ENCODE data around the gene MYADM. TPM values are rescaled to one million over a fixed set of nuclear protein-coding genes. Genes with fewer than 3 reads are reported as not detected.

The MYADM gene
- polyA plus RNA-seq, 4 donors, result 69.0 to 232 (median 74.0) TPM

- no peak for DNase-seq (ENCODE audit: low read depth in 4 of 4, low spot score in 3 of 4)
These were observed 41.3 kb downstream of the MYADM start, which contains the start of gene CACNG7 for GRCh38 chr19:53908935-53909415. Gene CACNG7, plus strand, starts transcription at chr19:53909278. Its CDS starts 3,554 bp downstream, at chr19:53912832.

- DNase-seq (ENCODE audit: low read depth in 4 of 4, low spot score in 3 of 4), result no peak
These were observed 41.9 kb downstream of the MYADM start for GRCh38 chr19:53909471-53910169.

- DNase-seq (ENCODE audit: low read depth in 4 of 4, low spot score in 3 of 4), result no peak
These were observed 42.5 kb downstream of the MYADM start for GRCh38 chr19:53910170-53910518.

GRCh38 chr19:53912653-53913052 lies 45.0 kb downstream of the MYADM start:
- DNase-seq (ENCODE audit: low read depth in 4 of 4, low spot score in 3 of 4), result no peak

- no peak for DNase-seq (ENCODE audit: low read depth in 4 of 4, low spot score in 3 of 4)
These were observed 47.3 kb downstream of the MYADM start for GRCh38 chr19:53915000-53915399.

- DNase-seq (ENCODE audit: low read depth in 4 of 4, low spot score in 3 of 4), result no peak
These were observed 48.3 kb downstream of the MYADM start for GRCh38 chr19:53916004-53916403.

- DNase-seq (ENCODE audit: low read depth in 4 of 4, low spot score in 3 of 4), result no peak
These were observed 49.7 kb downstream of the MYADM start for GRCh38 chr19:53917356-53917755.

Other genes with a start within 250 kb of the MYADM start
- gene DPRX, start 235.9 kb upstream of the MYADM start, polyA plus RNA-seq (ENCODE audit: insufficient read length in 4 of 4), result not detected
- gene NLRP12, start 43.6 kb upstream of the MYADM start, polyA plus RNA-seq (ENCODE audit: insufficient read length in 4 of 4), result under 1 TPM; 0.04 to 0.30 (median 0.24) TPM
- gene PRKCG, start 14.3 kb downstream of the MYADM start, polyA plus RNA-seq (ENCODE audit: insufficient read length in 4 of 4), result under 1 TPM; 0.34 to 0.99 (median 0.69) TPM
- 1 to 10 TPM in 1 of 4 donors, under 1 TPM in 3; 0.15 to 1.5 (median 0.62) TPM for gene CACNG7, start 41.4 kb downstream of the MYADM start, polyA plus RNA-seq (ENCODE audit: insufficient read length in 4 of 4)
- under 1 TPM; 0.15 to 0.50 (median 0.24) TPM for gene CACNG8, start 95.1 kb downstream of the MYADM start, polyA plus RNA-seq (ENCODE audit: insufficient read length in 4 of 4)
- gene CACNG6, start 123.8 kb downstream of the MYADM start, polyA plus RNA-seq (ENCODE audit: insufficient read length in 4 of 4), result 1 to 10 TPM in 1 of 4 donors, under 1 TPM in 3; 0.42 to 1.3 (median 0.85) TPM
- gene VSTM1, start 196.0 kb downstream of the MYADM start, polyA plus RNA-seq (ENCODE audit: insufficient read length in 4 of 4), result under 1 TPM in 1 of 4 donors, not detected in 3; 0.22 TPM
- gene TARM1, start 213.5 kb downstream of the MYADM start, polyA plus RNA-seq (ENCODE audit: insufficient read length in 4 of 4), result under 1 TPM in 1 of 4 donors, not detected in 3; 0.21 TPM
- gene OSCAR, start 232.9 kb downstream of the MYADM start, polyA plus RNA-seq (ENCODE audit: insufficient read length in 4 of 4), result under 1 TPM; 0.14 to 0.50 (median 0.24) TPM
- 100 to 1,000 TPM in 2 of 4 donors, 10 to 100 TPM in 2; 84.0 to 157 (median 96.2) TPM for gene NDUFA3, start 235.0 kb downstream of the MYADM start, polyA plus RNA-seq (ENCODE audit: insufficient read length in 4 of 4)
- 10 to 100 TPM; 11.2 to 20.8 (median 12.7) TPM for gene TFPT, start 247.8 kb downstream of the MYADM start, polyA plus RNA-seq (ENCODE audit: insufficient read length in 4 of 4)
- gene PRPF31, start 247.9 kb downstream of the MYADM start, polyA plus RNA-seq (ENCODE audit: insufficient read length in 4 of 4), result 10 to 100 TPM; 50.8 to 72.9 (median 68.7) TPM